OCI-LY3 (cell line): ENCODE data around the gene ST3GAL3.

Experiments used
- H2AFZ ChIP-seq: fragments of 200-600, 300-600 bp; shearing (Covaris generic); 2 replicates; pipeline ENCODE4 v1.6.0; 2014; ENCODE audit warnings: antibody characterized with exemption, low read depth, low read length
- H3K27ac ChIP-seq: fragments of 200-600, 300-600 bp; sonication (generic); 2 replicates; pipeline ENCODE4 v1.5.1; 2014; ENCODE audit warnings: mild to moderate bottlenecking, low read length, moderate library complexity, mixed read lengths
- H3K27me3 ChIP-seq: fragments of 200-600, 300-600 bp; sonication (generic); 2 replicates; pipeline ENCODE4 v1.6.1; 2014; ENCODE audit warnings: low read depth, low read length, mixed read lengths
- H3K36me3 ChIP-seq: fragments of 200-600, 300-600 bp; sonication (generic); replicated peaks from 2 replicates; pipeline ENCODE3; 2014; ENCODE audit warnings: low read depth, low read length, mixed read lengths
- H3K4me1 ChIP-seq: fragments of 300-600, 200-600 bp; sonication (generic); 2 replicates; pipeline ENCODE4 v1.6.1; 2014; ENCODE audit warnings: low read length, mixed read lengths
- H3K4me2 ChIP-seq: fragments of 200-600, 300-600 bp; sonication (generic); 2 replicates; pipeline ENCODE4 v1.6.1; 2014; ENCODE audit warnings: low read length, mixed read lengths
- H3K4me3 ChIP-seq: fragments of 300-600, 200-600 bp; sonication (generic); 2 replicates; pipeline ENCODE4 v1.5.1; 2014; ENCODE audit warnings: antibody characterized with exemption, mild to moderate bottlenecking, low read length, moderate library complexity
- H3K79me2 ChIP-seq: fragments of 300-600, 200-600 bp; shearing (Covaris generic); 2 replicates; pipeline ENCODE4 v1.6.1; 2014; ENCODE audit warnings: mild to moderate bottlenecking, low read length, mixed read lengths
- H3K9ac ChIP-seq: fragments of 300-600, 200-600 bp; shearing (Covaris generic); 2 replicates; pipeline ENCODE4 v1.6.0; 2014; ENCODE audit warnings: mild to moderate bottlenecking, low read length, moderate library complexity
- H3K9me3 ChIP-seq: fragments of 200-600, 300-600 bp; shearing (Covaris generic); 2 replicates; pipeline ENCODE4 v1.6.1; 2014; ENCODE audit warnings: low read length, mixed read lengths; ENCODE audit not compliant: insufficient read depth
- H4K20me1 ChIP-seq: fragments of 200-600, 300-600 bp; sonication (generic); 2 replicates; pipeline ENCODE4 v1.6.1; 2016; ENCODE audit warnings: low read length, mixed read lengths; ENCODE audit not compliant: insufficient read depth
- CTCF ChIP-seq: fragments of 200-600, 300-600 bp; sonication (generic); IDR thresholded peaks from 2 replicates; pipeline ENCODE4 v1.5.1; 2014; ENCODE audit warnings: antibody characterized with exemption, low read length, low read depth
- EZH2phosphoT487 ChIP-seq: fragments of 200-600 bp; shearing (Covaris generic); IDR thresholded peaks from 2 replicates; pipeline ENCODE4 v1.6.1; 2018; ENCODE audit warnings: antibody characterized with exemption, mixed run types, low read depth

ST3GAL3 gene

GRCh38 chr1:43819357-43819756 is 112.0 kb downstream of the ST3GAL3 start:
- H3K27ac ChIP-seq, result no peak overlapping the region
- H4K20me1 ChIP-seq, result no peaks in the 10 kb centered on the region
- peaks cover 7% of the 10 kb centered on the region for H3K36me3 ChIP-seq
- no peaks in the 10 kb centered on the region for H3K79me2 ChIP-seq
- H3K4me3 ChIP-seq, result no peak overlapping the region
- no peak overlapping the region for H3K4me2 ChIP-seq
- H3K9ac ChIP-seq, result no peak overlapping the region
- H3K4me1 ChIP-seq, result no peaks in the 10 kb centered on the region
- H2AFZ ChIP-seq, result no peak overlapping the region
- H3K9me3 ChIP-seq, result peaks cover 4% of the 10 kb centered on the region; the same call in 1 of the 2 replicates
- no peaks in the 10 kb centered on the region for H3K27me3 ChIP-seq
- no peak for TF ChIP-seq EZH2phosphoT487

GRCh38 chr1:43821471-43821870 is 114.1 kb downstream of the ST3GAL3 start:
- Histone ChIP-seq H2AFZ (no peak overlapping the region), H3K4me1 (no peaks in the 10 kb centered on the region), H3K9me3 (peaks cover 4% of the 10 kb centered on the region; the same call in 1 of the 2 replicates), H3K9ac (no peak overlapping the region), H3K27me3 (no peaks in the 10 kb centered on the region), H3K27ac (no peak overlapping the region), H4K20me1 (no peaks in the 10 kb centered on the region), H3K4me3 (no peak overlapping the region), H3K4me2 (no peak overlapping the region), H3K36me3 (peaks cover 7% of the 10 kb centered on the region), H3K79me2 (no peaks in the 10 kb centered on the region)
- TF ChIP-seq CTCF (no peak), EZH2phosphoT487 (no peak)

GRCh38 chr1:43822040-43822690 is 114.8 kb downstream of the ST3GAL3 start:
- H3K27ac ChIP-seq, result no peak overlapping the region
- no peak for TF ChIP-seq CTCF
- no peak for TF ChIP-seq EZH2phosphoT487
- peaks cover 4% of the 10 kb centered on the region; the same call in 1 of the 2 replicates for H3K9me3 ChIP-seq
- H3K4me1 ChIP-seq, result no peaks in the 10 kb centered on the region
- peaks cover 7% of the 10 kb centered on the region for H3K36me3 ChIP-seq
- H3K4me2 ChIP-seq, result no peak overlapping the region
- no peaks in the 10 kb centered on the region for H4K20me1 ChIP-seq
- H2AFZ ChIP-seq, result no peak overlapping the region
- no peaks in the 10 kb centered on the region for H3K27me3 ChIP-seq
- no peak overlapping the region for H3K9ac ChIP-seq
- no peak overlapping the region for H3K4me3 ChIP-seq
- H3K79me2 ChIP-seq, result no peaks in the 10 kb centered on the region

- no peaks in the 10 kb centered on the region for H3K9me3 ChIP-seq
- no peak overlapping the region for H3K27ac ChIP-seq
- H3K27me3 ChIP-seq, result no peaks in the 10 kb centered on the region
- no peaks in the 10 kb centered on the region for H3K4me1 ChIP-seq
- H3K36me3 ChIP-seq, result no peaks in the 10 kb centered on the region
- no peaks in the 10 kb centered on the region for H4K20me1 ChIP-seq
- no peak overlapping the region for H3K4me2 ChIP-seq
- no peak for TF ChIP-seq CTCF
- TF ChIP-seq EZH2phosphoT487, result no peak
- no peaks in the 10 kb centered on the region for H3K79me2 ChIP-seq
- H3K4me3 ChIP-seq, result no peak overlapping the region
- no peak overlapping the region for H3K9ac ChIP-seq
- no peak overlapping the region for H2AFZ ChIP-seq
These were observed 117.5 kb downstream of the ST3GAL3 start for GRCh38 chr1:43824795-43825194.
